GM19397 (cell line): ENCODE measurements around the gene DOCK1.
"Not testable (repeated sequence)": the region's sequence is repeated elsewhere in the genome, so short reads cannot be mapped to it uniquely, and the experiment has no call there.

ENCODE experiments used
- ATAC-seq: cut with Tn5 transposase; IDR thresholded peaks from one replicate; pipeline ENCODE4 v1.9.1; 2021; ENCODE audit warnings: mild to moderate bottlenecking, moderate library complexity; ENCODE audit not compliant: unreplicated experiment

DOCK1 gene

DNA sequence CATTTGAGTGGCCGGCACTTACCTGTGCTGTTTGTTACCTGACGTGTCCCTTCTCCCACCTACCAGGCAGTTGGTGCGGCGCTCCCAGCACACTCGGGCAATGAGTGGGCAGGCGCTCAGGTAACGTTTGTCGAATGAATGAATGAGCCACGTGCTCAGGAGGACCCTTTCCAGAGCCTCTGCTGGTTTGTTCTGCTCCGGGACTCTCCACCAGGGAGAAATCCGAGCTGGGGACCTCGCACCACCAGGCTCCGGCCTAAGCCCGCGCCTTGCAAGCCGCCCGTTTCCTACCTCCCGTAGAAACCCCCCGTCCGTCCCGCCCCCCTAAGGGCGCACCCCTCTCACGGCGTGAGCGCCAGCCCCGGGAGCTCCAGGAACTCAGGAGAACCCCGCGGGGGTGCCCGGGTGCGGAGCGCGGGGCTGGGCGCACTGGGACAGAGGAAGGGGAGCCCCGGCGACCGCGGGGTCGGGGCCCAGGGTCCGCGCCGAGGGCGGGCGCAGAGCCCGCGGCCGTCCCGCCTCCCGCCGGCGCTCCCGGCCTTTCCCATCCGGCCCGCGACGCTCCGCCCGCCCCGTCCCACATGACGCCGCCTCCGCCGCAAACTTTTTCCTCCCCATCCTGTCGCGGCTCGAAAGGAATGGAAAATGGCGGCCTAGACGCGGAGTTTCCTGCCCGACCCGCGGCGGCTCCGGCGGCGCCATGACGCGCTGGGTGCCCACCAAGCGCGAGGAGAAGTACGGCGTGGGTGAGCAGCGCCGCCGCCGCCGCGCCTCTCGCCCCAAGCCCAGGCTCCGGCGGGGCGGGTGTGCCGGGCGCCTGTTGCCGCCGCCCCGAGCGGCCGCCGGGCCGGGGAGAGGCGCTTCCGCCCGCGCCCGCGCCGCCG, at the start of gene DOCK1:
Gene DOCK1, plus strand, starts transcription at position 611 of the 884 bp plus-strand sequence. Its CDS starts 90 bp downstream, at position 701.
- ATAC-seq, result no peak

DNA sequence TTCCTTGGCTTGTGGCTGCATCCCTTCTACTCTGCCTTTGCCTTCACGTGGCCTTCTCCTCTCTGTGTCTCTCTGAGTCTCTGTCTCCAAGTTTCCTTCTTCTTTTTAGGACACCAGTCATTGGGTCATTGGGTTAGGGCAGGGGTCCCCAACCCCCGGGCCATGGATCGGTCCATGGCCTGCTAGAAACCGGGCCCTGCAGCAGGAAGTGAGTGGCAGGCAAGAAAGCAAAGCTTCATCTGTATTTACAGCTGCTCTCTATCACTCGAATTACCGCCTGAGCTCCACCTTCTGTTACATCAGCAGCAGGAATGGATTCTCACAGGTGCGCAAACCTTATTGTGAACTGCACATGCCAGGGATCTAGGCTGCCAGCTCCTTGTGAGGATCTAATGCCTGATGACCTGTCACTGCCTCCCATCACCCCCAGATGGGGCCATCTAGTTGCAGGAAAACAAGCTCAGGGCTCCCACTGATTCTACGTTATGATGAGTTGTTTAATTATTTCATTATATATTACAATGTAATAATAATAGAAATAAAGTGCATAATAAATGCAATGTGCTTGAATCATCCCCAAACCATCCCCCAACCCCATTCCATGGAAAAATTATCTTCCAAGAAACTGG, 47.9 kb upstream of the DOCK1 start:
- ATAC-seq, result no peak

DNA sequence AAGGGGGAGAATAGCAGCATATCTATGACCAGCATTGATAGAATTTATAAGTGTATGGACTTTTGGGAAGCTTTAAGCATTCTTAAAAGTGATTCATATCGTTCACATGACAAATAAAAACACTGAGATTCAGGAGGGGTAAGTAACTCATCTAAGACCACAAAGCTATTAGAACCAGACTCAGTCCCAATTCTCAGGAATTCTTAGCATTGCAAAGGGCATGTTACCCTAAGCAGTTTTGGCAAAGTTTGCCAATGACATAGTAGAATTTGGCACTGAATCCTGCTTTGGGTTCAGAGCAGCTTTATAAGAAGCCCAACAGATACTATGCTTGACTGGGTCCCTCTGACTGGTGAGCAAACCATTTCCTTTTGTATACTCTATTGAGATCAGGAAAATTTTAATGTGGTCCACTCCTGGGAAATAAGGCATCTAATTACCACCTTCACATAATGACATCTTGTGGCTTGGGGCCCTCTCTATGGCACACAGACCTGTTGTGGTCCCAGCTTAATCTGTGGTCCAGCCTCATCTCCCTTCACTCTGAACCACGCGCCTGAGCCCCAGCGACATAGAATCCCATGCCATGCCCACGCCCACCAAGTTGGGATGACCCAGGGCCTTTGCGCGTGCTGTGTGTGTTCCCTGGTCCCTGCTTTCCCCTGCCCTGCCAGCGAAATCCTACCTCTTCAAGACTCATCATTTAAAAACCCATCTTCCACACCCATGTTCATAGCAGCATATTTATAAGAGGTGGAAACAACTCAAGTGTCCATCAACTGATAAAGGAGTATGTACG, 37.5 kb upstream of the DOCK1 start:
- ATAC-seq, result no peak

DNA sequence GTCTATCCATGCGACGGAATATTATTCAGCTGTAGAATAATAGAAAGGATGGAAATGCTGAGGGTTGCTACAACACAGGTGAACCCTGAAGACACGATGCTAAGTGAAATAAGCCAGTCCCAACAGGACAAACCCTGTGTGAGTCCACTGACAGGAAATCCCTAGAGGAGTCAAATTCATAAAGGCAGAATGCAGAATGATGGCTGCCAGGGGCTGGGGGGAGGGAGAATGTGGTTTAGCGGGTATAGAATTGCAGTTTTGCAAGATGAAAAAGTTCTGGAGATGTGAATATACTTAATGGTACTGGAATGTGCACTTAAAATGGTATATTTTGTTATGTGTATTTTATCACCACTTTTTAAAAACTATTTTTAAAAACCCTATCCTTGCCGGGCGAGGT, 36.9 kb upstream of the DOCK1 start:
- ATAC-seq, result no peak

DNA sequence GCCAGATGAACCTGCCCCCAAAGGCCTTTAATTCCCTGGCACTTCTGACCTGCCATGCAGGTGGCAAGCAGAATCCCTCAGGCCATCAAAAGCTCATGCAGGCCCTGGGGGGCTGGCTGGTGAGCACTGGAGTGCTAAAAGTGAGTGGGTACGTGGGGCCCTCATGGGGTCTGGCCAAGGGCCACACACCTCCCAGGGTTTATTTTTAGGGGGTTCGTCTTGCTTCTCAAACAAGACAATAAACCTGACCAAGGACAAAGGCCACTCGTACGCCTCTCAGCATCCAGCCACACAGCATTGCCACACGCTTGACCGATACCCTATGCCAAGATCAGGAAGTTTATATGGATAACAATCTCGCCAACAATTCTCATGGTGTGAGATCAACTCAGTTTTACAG, 33.1 kb upstream of the DOCK1 start:
- no peak for ATAC-seq

DNA sequence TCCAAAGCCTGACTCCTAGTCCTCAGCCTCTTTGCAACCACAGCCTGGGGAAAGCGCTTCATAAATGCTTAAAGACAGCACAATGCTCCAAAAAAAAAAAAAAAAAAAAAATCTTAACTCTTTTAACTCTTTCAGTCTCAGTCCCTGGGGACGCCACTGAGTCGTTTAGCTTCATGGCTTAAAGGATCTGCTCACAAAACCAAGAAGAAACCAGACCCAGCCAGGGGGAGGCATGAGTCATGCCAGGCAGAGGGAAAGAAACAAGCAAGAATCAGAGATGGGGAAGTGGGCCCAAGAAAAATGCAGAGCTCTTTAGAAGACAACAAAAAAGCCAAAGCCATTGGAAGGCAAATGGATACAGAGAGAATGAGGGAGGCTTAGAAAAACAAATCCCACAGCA, 32.5 kb upstream of the DOCK1 start:
- no peak for ATAC-seq

DNA sequence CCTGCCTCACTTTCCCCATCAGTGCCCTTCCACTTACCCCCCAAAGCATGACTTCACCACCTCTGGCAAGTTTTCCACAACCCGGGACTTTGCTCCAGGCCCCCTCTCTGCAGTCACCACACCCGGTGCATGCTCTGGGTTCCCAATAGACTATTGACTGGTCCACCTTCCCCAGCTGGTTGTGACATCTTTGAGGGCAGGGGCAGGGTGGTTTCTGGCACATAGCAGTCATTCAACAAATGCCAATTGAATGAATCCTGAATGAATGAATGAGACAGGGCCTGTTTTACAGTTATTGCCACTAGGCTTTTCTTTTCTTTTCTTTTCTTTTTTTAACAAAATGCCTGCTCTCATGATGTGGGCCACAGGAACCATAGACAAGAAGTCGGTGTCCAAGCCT, 28.8 kb upstream of the DOCK1 start:
- no peak for ATAC-seq

DNA sequence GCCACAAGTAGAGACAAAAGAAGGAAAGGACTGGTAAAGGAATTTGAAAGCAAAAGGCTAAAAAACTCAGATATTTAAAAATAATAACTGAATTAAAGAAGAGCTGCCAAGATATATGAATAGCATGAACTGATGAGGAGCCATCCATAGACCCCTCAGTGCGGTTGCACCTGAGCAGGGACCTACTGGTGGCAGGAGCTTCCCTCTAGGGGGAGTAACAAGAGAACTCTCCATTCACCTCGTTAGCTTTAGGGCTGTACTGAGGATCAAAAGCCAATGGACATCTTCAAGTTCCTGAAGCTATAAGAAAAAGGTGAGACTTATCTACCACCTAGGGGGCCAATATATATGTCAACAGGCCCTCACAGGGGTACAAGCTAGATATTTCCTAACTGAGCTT, 27.8 kb upstream of the DOCK1 start:
- ATAC-seq, result no peak

DNA sequence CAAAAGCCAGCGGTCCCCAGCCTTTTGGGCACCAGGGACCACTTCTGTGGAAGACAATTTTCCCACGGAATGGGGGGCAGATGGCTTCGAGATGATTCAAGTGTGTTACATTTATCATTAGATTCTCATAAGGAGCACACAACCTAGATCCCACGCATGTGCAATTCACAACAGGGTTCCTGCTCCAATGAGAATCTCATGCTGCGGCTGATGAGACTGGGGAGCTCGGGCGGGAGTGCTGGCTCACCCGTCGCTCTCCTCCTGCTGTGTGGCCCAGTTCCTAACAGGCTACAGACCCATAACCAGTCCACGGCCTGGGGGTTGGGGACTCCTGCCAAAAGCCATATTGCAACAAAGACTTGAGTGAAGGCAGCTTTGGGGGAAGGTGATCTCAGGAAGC, 26.6 kb upstream of the DOCK1 start:
- ATAC-seq, result no peak

DNA sequence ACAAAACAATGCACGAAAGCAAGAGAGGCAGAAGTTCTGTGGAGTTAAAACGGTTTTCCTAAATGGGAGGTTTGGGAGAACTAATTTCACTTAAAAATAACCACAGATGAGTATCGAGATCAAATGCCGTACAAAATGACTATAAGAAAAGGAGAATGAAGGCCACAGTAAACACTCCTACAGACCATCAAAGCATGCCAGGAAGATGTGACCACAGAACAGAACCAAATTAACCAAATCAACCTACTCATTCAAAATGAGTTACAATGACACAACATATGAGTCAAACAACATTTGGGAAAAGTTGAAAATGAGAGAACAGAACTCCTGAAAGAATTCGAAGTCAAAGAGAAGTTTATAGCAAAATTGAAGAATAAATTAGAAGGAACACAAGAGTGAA, 24.3 kb upstream of the DOCK1 start:
- ATAC-seq, result no peak

DNA sequence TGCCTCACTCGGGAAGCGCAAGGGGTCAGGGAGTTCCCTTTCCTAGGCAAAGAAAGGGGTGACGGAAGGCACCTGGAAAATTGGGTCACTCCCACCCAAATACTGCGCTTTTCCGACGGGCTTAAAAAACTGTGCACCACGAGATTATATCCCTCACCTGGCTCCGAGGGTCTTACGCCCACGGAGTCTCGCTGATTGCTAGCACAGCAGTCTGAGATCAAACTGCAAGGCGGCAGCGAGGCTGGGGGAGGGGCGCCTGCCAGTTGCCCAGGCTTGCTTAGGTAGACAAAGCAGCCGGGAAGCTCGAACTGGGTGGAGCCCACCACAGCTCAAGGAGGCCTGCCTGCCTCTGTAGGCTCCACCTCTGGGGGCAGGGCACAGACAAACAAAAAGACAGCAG, 23.2 kb upstream of the DOCK1 start:
- not testable (repeated sequence) for ATAC-seq

DNA sequence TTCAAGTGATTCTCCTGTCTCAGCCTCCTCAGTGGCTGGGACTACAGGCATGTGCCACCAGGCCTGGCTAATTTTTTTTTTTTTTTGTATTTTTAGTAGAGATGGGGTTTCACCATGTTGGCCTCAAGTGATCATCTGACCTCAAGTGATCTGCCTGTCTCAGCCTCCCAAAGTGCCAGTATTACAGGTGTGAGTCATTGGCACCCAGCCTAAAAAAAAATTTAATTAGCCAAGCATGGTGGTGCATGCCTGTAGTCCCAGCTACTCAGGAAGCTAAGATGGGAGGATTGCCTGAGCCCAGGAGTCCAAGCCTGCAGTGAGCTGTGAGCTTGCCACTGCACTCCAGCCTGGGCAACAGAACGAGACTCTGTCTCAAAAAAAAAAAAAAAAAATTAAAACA, 16.8 kb upstream of the DOCK1 start:
- ATAC-seq, result not testable (repeated sequence)

DNA sequence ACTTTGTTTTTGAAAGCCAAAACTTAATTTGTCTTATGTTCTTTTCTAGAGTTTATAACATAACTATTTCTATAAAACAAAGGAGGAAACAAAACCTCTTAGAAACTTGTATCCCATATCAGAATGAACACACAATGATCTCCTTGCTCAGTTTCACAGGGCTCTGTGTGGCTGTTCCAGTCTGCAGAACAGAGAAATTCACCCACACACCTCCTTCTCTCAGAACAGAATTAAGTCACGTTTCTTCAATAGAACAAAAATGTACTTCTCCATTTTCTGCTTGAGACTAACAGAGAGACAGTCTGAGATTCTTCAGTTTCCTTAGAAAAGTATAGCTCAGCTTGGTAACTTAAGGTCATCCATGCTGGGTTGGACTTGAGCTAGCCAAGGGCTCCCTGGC, 15.8 kb upstream of the DOCK1 start:
- ATAC-seq, result no peak

DNA sequence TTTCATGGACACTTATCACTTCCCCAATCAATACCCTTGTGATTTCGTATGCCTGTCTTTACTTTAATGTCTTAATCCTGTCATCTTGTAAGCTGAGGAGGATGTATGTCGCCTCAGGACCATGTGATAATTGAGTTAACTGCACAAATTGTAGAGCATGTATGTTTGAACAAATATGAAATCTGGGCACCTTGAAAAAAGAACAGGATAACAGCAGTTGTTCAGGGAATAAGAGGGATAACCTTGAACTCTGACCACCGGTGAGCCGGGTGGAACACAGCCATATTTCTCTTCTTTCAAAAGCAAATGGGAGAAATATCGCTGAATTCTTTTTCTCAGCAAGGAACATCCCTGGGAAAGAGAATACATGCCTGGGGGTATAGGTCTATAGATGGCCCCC, 14.4 kb upstream of the DOCK1 start:
- not testable (repeated sequence) for ATAC-seq

DNA sequence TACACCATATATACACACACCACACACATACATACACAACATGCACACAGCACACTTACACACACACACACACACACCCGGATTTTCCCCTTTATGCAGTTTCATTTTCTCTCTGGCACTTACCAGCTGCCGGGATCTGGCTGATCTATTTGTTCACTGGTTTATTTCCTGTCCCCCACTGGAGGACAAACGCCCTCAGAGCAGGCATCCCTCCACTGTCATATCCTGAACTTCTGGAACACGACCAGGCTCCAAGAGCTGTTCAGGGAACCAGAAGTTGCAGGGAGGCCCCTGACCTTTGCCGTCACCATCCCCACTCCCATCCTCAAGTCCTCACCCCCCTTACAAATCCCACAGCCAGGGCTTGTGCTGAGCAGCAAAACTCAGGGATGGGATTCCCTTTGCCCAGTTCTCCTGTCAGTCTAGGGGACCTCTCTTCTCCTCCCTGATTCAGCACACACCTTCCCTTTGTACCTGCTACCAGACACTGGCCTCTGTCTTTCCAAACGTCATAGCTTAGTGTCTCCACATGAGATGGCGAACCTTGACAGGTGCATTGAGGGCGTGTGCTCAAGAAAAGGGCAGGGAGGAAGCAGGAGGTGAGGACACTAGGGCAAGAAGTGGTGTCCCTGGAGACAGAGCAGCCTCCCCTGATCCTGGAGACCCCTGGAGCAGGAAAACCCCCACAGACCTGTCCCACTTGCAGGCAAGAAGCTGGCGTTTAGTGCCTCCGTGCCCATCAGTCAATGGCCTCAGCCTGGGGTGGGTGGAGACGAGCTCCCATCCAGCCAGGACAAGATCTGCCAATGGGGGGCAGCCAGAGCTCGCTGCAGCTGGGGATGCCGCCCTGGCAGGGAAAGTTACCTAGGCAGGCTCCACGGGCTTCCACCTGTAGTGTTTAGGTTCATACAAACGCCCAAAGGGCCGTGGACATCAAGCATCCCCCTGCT, 12.7 kb upstream of the DOCK1 start:
- no peak for ATAC-seq

DNA sequence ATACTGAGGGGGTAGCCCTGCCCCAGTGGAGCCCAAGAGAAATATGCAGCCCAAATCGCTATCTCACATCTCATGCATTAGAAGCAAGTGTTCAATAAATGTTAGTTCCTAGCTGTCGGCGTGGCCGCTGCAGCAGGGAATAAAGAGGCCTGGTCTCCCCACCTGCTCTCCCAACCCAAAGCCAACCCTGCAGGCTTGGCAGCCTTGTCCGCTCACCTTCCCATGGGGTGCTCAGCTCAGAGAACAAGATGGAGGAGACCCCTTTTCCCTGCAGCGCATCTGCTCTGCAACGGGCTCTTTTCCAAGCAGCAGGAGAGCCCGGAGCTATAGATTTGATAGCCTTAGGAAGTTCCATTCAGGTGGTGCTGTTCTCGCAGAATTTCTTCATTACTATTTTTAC, 12.0 kb upstream of the DOCK1 start:
- ATAC-seq, result no peak

DNA sequence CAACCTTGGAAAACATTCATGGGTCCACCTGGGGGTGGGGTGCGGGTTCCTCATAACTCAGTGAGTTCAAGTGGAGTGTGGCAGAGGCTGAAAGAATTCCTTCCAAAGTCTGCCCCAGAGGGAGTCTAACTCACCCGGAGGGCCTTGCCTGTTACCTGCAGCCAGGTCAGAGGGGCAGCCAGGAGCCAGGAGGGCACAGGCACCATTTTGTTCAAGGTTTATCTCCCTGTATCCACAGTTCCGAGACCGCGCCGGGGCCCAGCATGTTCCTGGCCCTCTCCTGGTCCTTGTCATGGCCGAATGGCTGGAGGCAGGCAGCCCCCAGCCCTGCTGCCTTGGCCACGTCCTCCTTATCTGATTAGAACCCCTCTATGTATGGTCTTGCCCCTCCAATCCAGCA, 11.4 kb upstream of the DOCK1 start:
- no peak for ATAC-seq

DNA sequence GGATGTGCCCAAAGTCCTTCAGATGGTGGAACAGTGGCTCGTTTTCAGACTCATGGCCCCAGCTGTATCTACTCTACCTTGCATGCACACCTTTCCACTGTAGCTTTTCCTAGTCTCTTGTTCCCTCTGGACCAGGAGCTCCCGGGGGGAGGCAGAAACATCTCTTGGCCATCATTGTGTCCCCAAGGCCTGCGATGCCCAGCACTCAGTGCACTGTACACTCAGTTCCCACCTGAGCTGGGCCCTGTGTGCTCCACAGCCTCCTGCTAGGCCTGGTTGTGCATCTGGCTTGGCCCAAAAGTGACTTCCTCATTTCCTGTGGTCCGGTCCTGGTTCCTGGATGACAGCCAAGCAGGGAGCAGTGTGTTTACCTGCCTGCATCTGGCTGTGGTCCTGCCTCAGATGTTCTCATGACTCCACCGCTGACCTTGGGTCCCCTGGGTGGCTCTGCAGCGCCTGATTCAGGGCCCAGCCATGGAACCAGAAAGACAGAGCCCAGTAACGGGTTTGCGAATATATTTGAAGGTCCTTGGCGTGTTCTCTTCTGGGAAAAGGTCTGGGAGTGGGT, 9.9 kb upstream of the DOCK1 start:
- ATAC-seq, result no peak

DNA sequence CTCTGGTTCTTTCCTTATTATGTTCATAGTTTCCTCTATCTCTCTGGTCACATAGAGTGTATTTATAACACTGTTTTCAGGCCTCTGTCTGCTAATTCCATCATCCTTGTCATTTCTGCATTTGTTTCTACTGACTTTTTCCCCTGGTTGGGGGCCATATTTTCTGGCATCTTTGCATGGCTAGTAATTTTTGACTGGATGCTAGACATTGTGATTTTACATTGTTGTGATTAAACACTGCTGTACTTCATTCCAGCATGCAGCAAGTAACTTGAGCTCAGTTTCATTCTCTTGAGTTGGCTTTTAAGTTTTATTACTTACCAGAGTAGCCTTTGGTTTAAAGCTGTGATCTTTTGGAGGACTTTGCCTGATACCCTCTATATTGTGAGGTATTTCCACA, 6.8 kb upstream of the DOCK1 start:
- no peak for ATAC-seq

DNA sequence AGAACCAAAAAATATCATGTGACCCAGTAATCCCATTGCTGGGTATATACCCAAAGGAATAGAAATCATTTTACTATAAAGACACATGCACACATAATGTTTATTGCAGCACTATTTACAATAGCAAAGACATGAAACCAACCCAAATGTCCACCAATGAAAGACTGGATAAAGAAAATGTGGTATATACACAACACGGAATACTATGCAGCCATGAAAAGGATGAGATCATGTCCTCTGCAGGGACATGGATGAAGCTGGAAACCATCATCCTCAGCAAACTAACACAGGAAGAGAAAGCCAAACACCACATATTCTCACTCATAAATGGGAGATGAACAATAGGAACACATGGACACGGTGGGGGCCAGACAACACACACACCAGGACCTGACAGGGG, 5.7 kb upstream of the DOCK1 start:
- not testable (repeated sequence) for ATAC-seq
